Mammary microvascular endothelial cell (primary cell): ENCODE measurements around the gene VSTM2L. TPM values are rescaled to one million over a fixed set of nuclear protein-coding genes. Genes with fewer than 3 reads are reported as not detected.

Source experiments
- total RNA-seq: library from RNA; depleted of rRNA; stranded (reverse); fragments of >200 nt; gene quantifications from 2 replicates; pipeline ENCODE4 v1.2.3, GENCODE V29; 2015

The VSTM2L gene, protein sequence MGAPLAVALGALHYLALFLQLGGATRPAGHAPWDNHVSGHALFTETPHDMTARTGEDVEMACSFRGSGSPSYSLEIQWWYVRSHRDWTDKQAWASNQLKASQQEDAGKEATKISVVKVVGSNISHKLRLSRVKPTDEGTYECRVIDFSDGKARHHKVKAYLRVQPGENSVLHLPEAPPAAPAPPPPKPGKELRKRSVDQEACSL
- 1.7 and 1.8 TPM in 2 replicates for total RNA-seq

GRCh38 chr20:37902504-37903313 is at the start of gene VSTM2L:
Gene VSTM2L (plus strand): TSS chr20:37903127. CDS start chr20:37903351, 224 bp downstream.

Other genes starting within 250 kb of the VSTM2L start
- gene CTNNBL1, start 209.1 kb upstream of the VSTM2L start, total RNA-seq: 34.2 and 37.5 TPM in 2 replicates
- 16.5 and 18.4 TPM in 2 replicates for gene TTI1, start 130.3 kb downstream of the VSTM2L start, total RNA-seq
- 10.7 and 10.9 TPM in 2 replicates for gene RPRD1B, start 130.6 kb downstream of the VSTM2L start, total RNA-seq